ENCODE results near the gene LHFPL3. TPM values are rescaled to one million over a fixed set of nuclear protein-coding genes. Genes with fewer than 3 reads are reported as not detected.

Gene LHFPL3
- total and polyA plus RNA-seq, 2 experiments from 2014 or later = 0.24 TPM; not detected in 1

GRCh38 chr7:104826135-104826534, 497.7 kb downstream of the LHFPL3 start (continued):
- TF ChIP-seq ZNF462 (CRISPR knock-in tag; IDR thresholded peaks at IDR 0.05) (no peak), NANOG (IDR thresholded peaks at IDR 0.05; ENCODE audit: borderline replicate concordance) (no peak), CREB1 (CRISPR knock-in tag; IDR thresholded peaks at IDR 0.05; ENCODE audit: low read depth) (no peak), JUNB (IDR thresholded peaks at IDR 0.05; ENCODE audit: unreplicated experiment) (no peak)
- TF ChIP-seq, protein P1, sequence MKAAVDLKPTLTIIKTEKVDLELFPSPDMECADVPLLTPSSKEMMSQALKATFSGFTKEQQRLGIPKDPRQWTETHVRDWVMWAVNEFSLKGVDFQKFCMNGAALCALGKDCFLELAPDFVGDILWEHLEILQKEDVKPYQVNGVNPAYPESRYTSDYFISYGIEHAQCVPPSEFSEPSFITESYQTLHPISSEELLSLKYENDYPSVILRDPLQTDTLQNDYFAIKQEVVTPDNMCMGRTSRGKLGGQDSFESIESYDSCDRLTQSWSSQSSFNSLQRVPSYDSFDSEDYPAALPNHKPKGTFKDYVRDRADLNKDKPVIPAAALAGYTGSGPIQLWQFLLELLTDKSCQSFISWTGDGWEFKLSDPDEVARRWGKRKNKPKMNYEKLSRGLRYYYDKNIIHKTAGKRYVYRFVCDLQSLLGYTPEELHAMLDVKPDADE (IDR thresholded peaks at IDR 0.05) = no peak

DNA sequence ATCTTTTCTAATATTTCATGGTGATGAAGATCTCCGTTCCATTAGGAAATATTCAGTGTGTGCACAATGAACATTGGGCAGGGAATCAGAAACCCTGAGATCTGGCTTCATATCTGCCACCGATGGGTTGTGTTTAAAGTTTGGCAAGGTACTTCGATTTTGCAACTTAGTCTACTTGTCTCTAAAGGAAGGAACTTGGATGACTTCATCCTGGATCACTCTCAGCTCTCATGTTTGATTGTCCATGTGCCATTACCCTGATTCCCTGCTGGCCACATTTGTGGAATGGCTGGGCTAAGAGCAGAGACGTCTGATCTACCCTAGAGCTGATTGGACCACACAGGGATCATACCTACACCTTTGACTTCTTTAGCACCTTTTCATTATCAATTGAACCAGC, 508.6 kb downstream of the LHFPL3 start:
- Histone ChIP-seq H3K36me3 (ENCODE audit: insufficient read depth) (no peaks in the 10 kb centered on the region), H3K9me2 (ENCODE audit: insufficient read depth) (no peaks in the 10 kb centered on the region), H3K79me2 (replicated peaks; ENCODE audit: insufficient read depth) (no peaks in the 10 kb centered on the region), H3F3A (replicated peaks; ENCODE audit: low read depth) (no peaks in the 10 kb centered on the region), H3K27ac (ENCODE audit: low read depth) (no peak overlapping the region), H3K4me3 (no peak overlapping the region), H3K27me3 (ENCODE audit: insufficient read depth) (no peaks in the 10 kb centered on the region), H4K20me1 (replicated peaks; ENCODE audit: insufficient read depth) (no peaks in the 10 kb centered on the region), H2AFZ (no peak overlapping the region), H3K4me1 (ENCODE audit: insufficient read depth) (no peaks in the 10 kb centered on the region), H3K4me2 (no peak overlapping the region)
- no peaks in the 10 kb centered on the region for H3K9me3 Mint-ChIP-seq
- no peaks in the 10 kb centered on the region for H3K27me3 Mint-ChIP-seq (ENCODE audit: insufficient read depth, low read depth, poor library complexity)
- peaks cover 6% of the 10 kb centered on the region; the same call in 2 of the 3 replicates for H3K4me1 Mint-ChIP-seq
- H3K27ac Mint-ChIP-seq = no peak overlapping the region
- no peak overlapping the region for H3K4me3 Mint-ChIP-seq
- ATAC-seq (no peak), DNase-seq (ENCODE audit: low spot score) (no peak)
- no peaks in the 10 kb centered on the region for H3K36me3 Mint-ChIP-seq (ENCODE audit: low read depth)
- TF ChIP-seq POLR2AphosphoS5 (IDR thresholded peaks at IDR 0.05; ENCODE audit: low read depth) = no peak
- TF ChIP-seq, protein P2, sequence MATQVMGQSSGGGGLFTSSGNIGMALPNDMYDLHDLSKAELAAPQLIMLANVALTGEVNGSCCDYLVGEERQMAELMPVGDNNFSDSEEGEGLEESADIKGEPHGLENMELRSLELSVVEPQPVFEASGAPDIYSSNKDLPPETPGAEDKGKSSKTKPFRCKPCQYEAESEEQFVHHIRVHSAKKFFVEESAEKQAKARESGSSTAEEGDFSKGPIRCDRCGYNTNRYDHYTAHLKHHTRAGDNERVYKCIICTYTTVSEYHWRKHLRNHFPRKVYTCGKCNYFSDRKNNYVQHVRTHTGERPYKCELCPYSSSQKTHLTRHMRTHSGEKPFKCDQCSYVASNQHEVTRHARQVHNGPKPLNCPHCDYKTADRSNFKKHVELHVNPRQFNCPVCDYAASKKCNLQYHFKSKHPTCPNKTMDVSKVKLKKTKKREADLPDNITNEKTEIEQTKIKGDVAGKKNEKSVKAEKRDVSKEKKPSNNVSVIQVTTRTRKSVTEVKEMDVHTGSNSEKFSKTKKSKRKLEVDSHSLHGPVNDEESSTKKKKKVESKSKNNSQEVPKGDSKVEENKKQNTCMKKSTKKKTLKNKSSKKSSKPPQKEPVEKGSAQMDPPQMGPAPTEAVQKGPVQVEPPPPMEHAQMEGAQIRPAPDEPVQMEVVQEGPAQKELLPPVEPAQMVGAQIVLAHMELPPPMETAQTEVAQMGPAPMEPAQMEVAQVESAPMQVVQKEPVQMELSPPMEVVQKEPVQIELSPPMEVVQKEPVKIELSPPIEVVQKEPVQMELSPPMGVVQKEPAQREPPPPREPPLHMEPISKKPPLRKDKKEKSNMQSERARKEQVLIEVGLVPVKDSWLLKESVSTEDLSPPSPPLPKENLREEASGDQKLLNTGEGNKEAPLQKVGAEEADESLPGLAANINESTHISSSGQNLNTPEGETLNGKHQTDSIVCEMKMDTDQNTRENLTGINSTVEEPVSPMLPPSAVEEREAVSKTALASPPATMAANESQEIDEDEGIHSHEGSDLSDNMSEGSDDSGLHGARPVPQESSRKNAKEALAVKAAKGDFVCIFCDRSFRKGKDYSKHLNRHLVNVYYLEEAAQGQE (IDR thresholded peaks at IDR 0.05; ENCODE audit: unreplicated experiment) = no peak
- TF ChIP-seq, protein P1 (IDR thresholded peaks at IDR 0.05) = no peak
